ENCODE data around the gene IQSEC1. TPM values are rescaled to one million over a fixed set of nuclear protein-coding genes. Genes with fewer than 3 reads are reported as not detected.

The IQSEC1 gene
- total and polyA plus RNA-seq, 2 of the 8 experiments (the other 6 are each of a cell fraction or from before 2014, with no cell fraction given), result 6.8 to 28.8 TPM

GRCh38 chr3:13069495-13069894, 3.7 kb downstream of the IQSEC1 start (continued):
- TF ChIP-seq, protein P1, sequence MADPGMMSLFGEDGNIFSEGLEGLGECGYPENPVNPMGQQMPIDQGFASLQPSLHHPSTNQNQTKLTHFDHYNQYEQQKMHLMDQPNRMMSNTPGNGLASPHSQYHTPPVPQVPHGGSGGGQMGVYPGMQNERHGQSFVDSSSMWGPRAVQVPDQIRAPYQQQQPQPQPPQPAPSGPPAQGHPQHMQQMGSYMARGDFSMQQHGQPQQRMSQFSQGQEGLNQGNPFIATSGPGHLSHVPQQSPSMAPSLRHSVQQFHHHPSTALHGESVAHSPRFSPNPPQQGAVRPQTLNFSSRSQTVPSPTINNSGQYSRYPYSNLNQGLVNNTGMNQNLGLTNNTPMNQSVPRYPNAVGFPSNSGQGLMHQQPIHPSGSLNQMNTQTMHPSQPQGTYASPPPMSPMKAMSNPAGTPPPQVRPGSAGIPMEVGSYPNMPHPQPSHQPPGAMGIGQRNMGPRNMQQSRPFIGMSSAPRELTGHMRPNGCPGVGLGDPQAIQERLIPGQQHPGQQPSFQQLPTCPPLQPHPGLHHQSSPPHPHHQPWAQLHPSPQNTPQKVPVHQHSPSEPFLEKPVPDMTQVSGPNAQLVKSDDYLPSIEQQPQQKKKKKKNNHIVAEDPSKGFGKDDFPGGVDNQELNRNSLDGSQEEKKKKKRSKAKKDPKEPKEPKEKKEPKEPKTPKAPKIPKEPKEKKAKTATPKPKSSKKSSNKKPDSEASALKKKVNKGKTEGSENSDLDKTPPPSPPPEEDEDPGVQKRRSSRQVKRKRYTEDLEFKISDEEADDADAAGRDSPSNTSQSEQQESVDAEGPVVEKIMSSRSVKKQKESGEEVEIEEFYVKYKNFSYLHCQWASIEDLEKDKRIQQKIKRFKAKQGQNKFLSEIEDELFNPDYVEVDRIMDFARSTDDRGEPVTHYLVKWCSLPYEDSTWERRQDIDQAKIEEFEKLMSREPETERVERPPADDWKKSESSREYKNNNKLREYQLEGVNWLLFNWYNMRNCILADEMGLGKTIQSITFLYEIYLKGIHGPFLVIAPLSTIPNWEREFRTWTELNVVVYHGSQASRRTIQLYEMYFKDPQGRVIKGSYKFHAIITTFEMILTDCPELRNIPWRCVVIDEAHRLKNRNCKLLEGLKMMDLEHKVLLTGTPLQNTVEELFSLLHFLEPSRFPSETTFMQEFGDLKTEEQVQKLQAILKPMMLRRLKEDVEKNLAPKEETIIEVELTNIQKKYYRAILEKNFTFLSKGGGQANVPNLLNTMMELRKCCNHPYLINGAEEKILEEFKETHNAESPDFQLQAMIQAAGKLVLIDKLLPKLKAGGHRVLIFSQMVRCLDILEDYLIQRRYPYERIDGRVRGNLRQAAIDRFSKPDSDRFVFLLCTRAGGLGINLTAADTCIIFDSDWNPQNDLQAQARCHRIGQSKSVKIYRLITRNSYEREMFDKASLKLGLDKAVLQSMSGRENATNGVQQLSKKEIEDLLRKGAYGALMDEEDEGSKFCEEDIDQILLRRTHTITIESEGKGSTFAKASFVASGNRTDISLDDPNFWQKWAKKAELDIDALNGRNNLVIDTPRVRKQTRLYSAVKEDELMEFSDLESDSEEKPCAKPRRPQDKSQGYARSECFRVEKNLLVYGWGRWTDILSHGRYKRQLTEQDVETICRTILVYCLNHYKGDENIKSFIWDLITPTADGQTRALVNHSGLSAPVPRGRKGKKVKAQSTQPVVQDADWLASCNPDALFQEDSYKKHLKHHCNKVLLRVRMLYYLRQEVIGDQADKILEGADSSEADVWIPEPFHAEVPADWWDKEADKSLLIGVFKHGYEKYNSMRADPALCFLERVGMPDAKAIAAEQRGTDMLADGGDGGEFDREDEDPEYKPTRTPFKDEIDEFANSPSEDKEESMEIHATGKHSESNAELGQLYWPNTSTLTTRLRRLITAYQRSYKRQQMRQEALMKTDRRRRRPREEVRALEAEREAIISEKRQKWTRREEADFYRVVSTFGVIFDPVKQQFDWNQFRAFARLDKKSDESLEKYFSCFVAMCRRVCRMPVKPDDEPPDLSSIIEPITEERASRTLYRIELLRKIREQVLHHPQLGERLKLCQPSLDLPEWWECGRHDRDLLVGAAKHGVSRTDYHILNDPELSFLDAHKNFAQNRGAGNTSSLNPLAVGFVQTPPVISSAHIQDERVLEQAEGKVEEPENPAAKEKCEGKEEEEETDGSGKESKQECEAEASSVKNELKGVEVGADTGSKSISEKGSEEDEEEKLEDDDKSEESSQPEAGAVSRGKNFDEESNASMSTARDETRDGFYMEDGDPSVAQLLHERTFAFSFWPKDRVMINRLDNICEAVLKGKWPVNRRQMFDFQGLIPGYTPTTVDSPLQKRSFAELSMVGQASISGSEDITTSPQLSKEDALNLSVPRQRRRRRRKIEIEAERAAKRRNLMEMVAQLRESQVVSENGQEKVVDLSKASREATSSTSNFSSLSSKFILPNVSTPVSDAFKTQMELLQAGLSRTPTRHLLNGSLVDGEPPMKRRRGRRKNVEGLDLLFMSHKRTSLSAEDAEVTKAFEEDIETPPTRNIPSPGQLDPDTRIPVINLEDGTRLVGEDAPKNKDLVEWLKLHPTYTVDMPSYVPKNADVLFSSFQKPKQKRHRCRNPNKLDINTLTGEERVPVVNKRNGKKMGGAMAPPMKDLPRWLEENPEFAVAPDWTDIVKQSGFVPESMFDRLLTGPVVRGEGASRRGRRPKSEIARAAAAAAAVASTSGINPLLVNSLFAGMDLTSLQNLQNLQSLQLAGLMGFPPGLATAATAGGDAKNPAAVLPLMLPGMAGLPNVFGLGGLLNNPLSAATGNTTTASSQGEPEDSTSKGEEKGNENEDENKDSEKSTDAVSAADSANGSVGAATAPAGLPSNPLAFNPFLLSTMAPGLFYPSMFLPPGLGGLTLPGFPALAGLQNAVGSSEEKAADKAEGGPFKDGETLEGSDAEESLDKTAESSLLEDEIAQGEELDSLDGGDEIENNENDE (IDR thresholded peaks at IDR 0.05; ENCODE audit: insufficient replicate concordance, low read length), result no peak
- TF ChIP-seq, protein P2, sequence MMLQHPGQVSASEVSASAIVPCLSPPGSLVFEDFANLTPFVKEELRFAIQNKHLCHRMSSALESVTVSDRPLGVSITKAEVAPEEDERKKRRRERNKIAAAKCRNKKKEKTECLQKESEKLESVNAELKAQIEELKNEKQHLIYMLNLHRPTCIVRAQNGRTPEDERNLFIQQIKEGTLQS (IDR thresholded peaks at IDR 0.05; ENCODE audit: insufficient read depth, low read depth, low read length), result no peak
- TF ChIP-seq NANOG (IDR thresholded peaks at IDR 0.05; ENCODE audit: insufficient read depth, low read depth, low read length, poor library complexity, severe bottlenecking) (no peak), POU5F1 (IDR thresholded peaks at IDR 0.05; ENCODE audit: low read depth, low read length) (no peak), ATF2 (IDR thresholded peaks at IDR 0.05; ENCODE audit: low read length) (no peak), TAF1 (IDR thresholded peaks at IDR 0.05; ENCODE audit: low read depth, low read length) (no peak), SP2 (IDR thresholded peaks at IDR 0.05; ENCODE audit: low read length) (no peak), EZH2 (IDR thresholded peaks at IDR 0.05; ENCODE audit: low read depth, low read length, severe bottlenecking) (no peak), BCL11A (IDR thresholded peaks at IDR 0.05; ENCODE audit: low read depth in 2 of 2, low read length in 2 of 2) (no peak), CHD2 (IDR thresholded peaks at IDR 0.05; ENCODE audit: low read length) (no peak)
